ENCODE data around the gene USP31.

GRCh38 chr16:23187341-23187740 is 38.1 kb upstream of the USP31 start:
- TF ChIP-seq, protein P1, sequence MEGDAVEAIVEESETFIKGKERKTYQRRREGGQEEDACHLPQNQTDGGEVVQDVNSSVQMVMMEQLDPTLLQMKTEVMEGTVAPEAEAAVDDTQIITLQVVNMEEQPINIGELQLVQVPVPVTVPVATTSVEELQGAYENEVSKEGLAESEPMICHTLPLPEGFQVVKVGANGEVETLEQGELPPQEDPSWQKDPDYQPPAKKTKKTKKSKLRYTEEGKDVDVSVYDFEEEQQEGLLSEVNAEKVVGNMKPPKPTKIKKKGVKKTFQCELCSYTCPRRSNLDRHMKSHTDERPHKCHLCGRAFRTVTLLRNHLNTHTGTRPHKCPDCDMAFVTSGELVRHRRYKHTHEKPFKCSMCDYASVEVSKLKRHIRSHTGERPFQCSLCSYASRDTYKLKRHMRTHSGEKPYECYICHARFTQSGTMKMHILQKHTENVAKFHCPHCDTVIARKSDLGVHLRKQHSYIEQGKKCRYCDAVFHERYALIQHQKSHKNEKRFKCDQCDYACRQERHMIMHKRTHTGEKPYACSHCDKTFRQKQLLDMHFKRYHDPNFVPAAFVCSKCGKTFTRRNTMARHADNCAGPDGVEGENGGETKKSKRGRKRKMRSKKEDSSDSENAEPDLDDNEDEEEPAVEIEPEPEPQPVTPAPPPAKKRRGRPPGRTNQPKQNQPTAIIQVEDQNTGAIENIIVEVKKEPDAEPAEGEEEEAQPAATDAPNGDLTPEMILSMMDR (IDR thresholded peaks at IDR 0.05) = no peak
- TF ChIP-seq ZFX (IDR thresholded peaks at IDR 0.05; ENCODE audit: borderline replicate concordance) = no peak
